GM12801 (cell line): Measurements from ENCODE around the gene ADAMTS17.

Source experiments
- TF ChIP-seq, protein P1 (sequence below): IDR thresholded peaks from one replicate; pipeline ENCODE4 v1.5.1; 2011; ENCODE audit warnings: control low read depth; ENCODE audit not compliant: insufficient read length; ENCODE audit errors: extremely low read depth

ADAMTS17 gene

DNA sequence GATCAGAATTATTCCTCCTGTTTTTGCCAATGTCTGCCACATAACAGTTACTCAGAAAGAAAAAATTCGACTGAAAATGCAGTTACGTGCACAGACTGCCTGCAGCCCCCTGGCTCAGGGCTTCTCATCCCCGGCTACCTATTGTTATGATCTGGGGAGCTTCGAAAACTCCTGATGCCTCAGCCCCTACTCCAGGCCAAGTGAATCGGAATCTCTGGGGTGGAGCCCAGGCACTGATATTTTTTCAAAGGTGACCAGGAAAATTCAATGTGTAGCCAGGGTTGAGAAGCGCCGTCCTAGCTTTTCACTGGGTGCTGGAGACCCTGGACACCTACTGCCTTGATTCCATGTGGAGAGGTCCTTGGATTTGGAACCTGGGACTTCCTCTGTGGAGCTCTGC is 8.5 kb downstream of the ADAMTS17 start:
- TF ChIP-seq, protein P1, sequence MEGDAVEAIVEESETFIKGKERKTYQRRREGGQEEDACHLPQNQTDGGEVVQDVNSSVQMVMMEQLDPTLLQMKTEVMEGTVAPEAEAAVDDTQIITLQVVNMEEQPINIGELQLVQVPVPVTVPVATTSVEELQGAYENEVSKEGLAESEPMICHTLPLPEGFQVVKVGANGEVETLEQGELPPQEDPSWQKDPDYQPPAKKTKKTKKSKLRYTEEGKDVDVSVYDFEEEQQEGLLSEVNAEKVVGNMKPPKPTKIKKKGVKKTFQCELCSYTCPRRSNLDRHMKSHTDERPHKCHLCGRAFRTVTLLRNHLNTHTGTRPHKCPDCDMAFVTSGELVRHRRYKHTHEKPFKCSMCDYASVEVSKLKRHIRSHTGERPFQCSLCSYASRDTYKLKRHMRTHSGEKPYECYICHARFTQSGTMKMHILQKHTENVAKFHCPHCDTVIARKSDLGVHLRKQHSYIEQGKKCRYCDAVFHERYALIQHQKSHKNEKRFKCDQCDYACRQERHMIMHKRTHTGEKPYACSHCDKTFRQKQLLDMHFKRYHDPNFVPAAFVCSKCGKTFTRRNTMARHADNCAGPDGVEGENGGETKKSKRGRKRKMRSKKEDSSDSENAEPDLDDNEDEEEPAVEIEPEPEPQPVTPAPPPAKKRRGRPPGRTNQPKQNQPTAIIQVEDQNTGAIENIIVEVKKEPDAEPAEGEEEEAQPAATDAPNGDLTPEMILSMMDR: no peak

DNA sequence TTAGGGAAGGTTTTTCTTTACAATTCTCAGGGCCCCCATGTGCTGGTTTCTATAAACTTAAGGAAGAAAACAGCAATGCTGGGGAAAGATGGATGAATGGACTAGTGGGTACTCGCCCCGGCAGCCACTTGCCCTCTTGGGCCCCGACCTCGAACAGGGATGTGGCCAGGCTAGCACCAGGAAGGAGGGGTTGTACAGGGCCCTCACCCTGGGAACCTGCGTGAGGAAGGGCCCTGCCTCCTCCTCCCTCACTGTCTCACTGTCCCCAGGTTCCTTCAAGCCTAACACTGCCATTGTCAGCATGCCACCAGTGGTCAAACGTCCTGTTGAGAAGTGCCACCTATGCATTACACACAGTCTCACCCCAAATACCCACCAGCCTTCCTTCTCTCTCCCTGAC is 9.1 kb downstream of the ADAMTS17 start:
- TF ChIP-seq, protein P1: no peak

DNA sequence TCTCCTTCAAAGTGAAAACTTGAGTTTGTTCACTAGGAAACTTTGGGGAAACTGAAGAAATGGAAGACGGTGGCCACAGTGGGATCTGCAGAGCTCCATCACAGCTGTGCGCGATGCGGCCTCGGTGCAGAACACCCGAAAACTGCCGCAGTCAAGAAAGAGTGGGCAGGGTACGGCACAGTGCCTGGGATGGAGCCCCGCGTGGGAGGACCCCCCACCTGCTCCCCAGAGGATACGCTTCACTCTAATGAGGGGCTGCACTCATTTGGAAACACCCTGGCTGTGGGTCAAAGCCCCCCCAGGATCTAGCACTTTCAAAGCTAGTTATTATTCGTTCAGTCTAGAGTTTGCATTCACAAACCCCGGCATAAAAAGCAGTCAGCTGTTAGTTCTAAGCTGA is 9.5 kb downstream of the ADAMTS17 start:
- TF ChIP-seq, protein P1: no peak

DNA sequence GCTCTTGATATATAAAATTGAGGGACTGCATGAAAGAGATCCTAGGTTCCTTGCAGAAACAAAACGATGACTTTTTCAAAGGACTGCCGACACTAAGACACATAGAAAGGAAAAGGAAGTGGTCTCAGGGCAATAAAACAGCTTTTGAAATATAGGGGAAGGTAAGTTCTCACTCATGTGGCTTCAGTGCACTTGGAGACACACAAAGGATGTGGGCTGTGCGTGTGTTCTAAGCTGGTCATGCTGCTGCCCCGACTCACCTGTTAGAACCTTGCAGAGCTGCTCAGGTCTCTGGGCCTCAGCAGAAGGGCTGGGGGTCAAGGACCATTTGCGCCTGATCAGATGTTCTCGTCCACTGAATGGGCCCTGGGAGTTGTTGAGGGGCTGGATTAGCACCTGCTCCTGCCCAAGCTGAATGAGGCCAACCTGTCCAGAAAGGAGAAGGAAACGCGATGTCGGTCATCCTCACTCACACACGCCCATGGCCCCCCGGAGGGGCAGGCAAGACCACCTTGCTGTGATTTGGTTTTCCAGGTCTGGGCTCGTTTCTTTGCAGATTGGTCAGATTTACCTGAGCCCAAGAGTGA is 11.1 kb downstream of the ADAMTS17 start:
- TF ChIP-seq, protein P1: no peak

DNA sequence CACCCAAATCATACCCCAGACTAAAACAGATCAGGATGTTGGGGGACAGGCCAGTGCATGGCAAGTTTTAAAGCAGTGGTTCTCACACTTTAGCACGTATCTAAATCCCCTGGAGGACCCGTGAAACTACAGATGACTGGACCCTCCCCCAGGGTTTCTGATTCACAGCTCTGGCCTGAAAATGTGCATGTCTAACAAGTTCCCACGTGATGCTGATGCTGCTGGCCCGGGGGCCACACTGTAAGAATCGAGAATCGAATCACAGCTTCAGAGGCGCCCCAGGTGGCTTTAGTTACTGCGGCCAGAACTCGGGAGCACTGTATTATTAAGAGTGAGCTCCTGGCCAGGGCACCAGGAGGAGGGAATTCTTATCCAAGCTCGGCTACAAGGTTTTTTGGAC is 11.6 kb downstream of the ADAMTS17 start:
- TF ChIP-seq, protein P1: no peak

DNA sequence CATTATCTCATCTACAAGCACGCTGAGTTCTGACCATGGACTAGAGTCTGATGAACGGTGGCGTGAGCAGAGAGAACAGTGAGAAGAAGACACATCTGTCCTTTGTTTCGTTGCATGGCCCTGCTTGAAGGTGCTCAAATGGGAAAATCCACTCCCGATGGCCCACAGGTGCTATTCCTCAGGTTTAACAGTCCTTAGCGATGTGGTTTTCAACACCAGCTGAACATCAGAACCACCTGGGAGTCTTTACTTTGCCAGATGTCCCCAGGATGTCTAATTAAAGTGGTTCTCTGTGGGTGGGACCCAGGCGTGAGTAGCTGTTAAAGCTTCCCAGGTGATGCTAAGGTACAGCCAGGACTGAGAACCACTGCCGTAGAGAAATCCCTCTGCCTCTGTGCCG is 13.0 kb downstream of the ADAMTS17 start:
- TF ChIP-seq, protein P1: no peak

DNA sequence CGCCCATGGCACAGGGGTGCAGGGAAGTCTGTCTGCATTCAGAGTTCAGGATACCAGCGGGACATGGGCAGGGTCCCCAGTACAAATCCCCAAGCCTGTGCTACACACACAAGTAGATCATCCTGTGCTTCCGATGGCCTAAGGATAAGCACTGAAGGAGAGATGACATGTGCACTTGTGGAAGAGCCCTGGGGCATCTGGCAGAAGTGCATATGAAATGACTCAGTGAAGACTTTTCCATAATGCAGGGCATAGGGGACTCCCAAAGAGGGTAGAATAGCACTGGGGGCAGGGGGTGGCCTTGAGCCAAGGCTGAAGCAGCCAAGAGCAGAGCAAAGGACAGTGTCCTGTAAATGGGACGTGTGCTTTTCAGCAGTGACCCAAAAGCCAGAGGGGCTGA is 22.9 kb downstream of the ADAMTS17 start:
- TF ChIP-seq, protein P1: no peak

DNA sequence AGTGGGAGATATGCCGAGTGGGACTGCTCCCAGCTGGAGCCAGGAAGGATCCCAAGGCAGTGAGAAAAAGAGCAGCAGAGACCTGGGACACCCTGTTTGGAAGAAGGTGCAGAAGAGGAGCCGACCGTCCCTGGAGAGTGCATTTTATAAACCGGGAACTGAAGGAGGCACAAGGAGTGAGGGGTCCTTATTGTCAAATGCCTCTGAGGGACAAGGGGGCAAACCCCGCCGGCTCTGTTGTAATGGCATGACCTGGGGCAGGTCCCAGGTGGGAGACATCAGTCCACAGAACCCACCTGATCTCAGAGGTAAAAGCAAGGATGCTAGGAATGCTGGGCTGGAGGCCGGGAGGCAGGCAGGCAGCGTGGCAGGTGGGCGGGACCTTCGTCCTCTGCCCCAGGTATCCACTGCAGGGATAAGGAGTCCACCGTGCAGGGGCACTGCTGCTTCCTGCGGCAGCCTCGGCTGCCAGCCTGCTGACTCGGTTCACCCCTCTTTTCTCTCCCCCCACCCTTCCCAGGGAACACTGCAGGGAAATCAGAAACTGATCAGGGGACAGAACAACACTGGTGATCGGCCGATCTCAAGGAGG is 26.9 kb downstream of the ADAMTS17 start:
- TF ChIP-seq, protein P1: no peak
